Measurements from ENCODE around the gene B3GAT3.
"Not testable (repeated sequence)": the region's sequence is repeated elsewhere in the genome, so short reads cannot be mapped to it uniquely, and the experiment has no call there.

Gene B3GAT3

DNA sequence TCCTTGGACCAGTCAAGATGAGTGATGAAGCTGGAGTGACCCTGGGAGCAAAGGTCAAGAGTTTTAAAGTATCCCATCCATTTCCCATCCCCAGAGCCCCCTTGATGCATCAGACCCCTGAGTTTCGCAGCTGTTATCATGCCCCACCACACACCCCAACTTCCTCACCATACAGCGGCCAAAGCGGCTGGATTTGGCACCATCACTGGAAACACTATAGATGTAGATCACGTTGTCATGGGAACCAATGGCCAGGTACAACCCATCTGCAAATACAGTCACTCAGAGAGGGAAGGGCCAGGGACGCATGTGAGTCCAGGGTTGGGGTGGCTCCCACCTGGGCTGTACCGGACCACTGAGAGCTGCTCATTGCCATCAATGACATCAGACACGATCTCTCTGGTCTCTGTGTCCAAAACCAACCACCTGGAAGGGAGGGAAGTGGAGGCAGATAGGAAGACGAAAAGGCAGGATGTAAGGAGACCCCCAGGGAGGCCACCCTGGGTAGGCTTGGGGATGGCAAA, 17.9 kb downstream of the B3GAT3 start:
- DNase-seq: no peak

DNA sequence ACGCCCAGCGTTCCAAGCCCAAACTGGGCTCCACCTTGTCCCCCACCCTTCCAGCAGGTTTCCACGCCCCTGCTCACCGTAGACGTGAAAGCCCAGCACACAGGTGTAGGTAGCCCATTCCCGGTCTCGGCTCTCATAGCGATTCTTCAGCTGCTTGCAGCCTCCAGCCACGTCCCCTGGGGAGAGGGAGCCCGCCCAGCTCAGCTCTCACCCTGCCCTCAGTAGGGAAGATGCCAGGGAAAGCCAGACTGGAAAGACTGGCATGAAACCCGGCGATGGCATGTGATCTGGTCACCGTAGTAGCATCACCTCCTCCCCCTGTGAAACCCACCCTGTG, 18.7 kb downstream of the B3GAT3 start:
- no peak for DNase-seq

DNA sequence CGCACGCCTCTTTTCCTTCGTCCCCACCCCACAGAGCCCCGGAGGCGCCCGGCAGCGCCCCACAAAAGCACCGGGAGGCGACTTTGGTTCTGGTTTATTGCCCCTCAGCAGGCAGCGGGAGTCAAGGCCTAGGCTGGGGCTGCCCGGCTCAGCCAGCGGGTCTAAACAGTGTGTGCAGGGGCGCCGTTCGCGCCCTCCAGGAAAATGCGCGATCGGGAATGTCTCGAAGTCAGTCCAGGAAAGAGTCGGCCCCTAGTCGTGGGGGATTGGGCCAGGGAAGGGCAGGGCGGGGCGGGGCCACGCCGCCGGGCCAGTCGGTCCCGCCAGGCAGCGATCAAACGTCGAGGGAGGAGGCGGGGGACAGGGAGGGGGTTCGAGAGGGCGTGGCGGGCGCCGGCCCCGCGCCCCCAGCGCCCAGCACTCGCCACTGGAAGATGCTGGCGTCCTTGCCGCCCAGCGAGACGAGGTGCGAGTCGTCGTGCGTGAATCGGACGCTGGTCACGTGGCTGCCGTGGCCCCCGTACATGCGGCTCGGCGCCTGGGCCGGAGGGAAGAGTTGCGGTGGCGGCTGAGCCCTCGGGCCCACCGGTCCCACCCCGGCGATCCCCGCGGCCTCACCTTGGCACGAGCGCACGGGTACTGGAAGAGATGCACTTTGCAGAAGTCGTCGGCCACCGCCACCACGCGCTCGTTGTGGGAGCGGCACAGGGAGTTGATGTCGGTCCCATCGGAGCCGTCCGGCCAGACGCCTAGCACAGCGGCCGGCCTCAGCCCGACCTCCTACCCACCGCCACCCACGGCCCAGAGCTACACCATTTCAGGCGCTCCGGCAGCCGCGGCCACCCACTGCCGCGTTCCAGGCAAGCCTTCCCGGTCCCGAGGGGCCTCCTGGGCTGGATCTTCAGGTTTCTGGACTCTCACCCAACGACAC, 19.4 kb downstream of the B3GAT3 start:
- no peak for DNase-seq

DNA sequence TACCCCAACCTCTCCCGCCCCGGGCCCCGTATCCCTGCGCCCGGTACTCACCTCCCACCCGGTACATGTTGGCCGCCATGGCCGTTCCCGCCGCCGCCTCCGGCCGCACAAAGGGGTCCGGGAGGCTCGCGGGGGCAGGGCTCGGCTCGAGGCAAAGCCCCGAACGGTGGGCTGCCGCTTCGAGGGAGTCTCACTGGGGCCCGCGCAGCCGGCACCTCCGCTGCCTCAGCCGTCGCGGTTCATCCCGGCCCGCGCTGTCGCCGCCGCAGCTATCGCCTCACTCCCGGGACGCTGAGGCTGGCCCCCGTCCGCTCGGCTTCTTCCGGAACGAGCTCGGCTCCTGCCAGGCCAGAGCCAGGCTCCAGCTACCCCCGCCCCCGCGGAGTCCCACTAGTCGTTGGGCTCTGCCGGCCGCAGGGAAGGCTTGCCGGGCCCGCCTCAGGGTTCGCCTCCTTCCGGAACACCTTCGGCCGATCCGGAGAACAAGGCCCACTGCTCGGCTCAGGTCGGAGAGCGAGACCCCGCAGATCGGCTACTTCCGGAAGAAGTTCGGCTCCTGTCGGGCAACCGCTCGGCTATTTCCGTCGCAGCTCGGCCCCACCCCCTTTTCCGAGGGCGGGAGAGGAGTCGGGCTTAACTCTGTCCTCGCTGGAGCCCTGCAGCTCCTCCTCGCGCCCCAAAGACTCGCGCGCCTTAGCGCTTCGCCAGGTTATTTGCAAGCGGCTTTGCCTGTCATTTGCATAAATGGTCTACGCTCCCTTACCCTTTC, 20.2 kb downstream of the B3GAT3 start, which contains the start of gene MTA2:
Gene MTA2, minus strand, starts transcription at position 494 of the 769 bp plus-strand sequence. Its CDS starts 415 bp downstream, at position 79.
- DNase-seq: peak; percentile 94

DNA sequence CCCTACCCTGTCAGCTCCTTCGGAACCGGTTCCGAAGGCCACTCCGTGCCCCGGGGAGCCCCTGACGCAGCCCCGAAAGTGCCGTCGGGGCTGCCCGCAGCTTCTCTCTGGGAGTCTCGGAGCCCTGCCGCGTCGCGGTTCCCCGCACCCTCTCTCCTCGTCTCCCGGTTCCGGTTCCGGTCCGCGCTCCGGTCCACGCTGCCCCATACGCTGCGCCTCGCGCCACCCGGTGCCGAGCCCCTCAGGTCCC, 20.7 kb downstream of the B3GAT3 start:
- no peak for DNase-seq

DNA sequence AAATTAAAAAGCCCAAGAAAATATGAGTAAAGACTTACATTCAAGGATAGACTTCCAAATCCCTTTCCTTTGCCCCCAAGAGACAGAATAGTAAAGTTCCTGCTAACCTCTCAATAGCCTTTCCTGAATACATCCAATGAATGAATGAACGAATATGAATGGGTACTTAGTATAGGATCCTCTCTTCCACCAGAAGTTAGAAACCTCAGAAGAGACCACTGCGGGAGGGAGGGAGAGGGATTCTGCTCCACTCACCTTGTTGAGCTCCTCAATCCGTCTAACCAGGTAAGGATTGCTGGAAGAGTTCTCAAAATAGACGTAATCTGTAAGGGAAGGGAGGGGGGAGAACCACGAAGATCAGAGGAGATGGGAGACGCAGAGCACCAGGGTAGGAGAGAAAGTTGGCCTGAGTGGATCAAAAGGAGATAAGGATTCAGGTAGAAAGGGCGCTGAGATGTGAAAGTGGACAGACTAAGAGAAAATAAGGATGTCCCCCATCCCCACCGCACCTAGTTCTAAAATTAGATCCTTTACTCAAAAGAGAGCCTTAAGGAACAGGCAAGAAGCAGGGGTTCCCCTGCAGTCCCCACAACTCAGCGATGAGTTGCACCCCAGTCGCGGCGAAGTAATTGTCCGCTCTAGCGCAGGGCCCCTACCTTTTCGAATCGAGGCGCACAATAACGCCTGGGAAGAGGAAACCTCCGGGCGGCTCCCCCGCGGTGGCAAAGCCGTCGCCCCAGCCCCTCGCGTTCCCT, 21.2 kb downstream of the B3GAT3 start:
- no peak for DNase-seq

DNA sequence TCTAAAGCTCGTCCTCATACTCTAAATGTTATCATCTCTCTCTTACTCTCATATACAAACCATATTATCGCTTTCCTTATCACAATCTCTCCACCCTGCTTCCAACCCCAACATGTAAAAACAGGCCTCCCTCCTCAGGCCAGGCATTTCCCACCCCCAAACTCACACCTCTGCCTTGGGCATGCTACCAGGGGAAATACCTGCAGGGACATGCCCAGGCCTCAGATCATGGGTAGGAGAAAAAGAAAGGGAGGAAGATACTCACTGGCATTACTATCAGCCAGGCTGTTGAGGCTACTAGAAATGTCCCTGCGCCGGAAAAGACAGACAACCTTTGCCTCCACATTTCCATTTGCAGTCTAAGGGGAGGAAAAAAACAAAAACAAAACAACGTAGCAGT, 21.9 kb downstream of the B3GAT3 start:
- no peak for DNase-seq

DNA sequence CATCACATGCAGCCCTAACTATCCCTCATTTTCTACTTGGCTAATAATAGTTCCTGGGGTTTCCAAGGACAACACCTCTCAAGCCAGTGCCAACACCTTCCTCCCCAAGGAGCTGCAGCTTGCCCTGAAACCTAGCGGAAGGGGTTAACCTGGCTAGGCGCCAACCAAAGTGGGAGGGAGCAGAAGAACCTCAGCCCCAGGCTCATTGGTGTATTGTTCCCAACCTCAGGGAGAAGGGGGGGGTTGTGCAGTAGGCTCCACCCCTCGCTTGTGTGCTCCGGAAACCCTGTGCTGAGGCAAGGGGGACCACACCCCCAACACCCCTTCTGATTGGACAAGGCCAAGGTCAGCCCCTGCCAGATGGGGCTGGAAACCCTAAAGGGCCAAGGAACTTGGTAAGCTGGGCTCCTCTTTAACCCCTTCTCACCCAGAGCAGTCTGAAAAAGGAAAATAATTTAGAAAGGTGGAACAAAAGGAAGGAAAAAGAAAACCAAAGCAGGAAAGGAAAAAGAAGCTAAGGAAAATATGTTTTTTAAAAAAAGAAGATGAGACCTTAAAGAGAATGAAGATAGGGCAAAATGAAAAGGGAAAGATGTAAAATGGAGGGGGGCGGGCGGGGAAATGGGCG, 22.6 kb downstream of the B3GAT3 start:
- DNase-seq: peak; percentile 84

DNA sequence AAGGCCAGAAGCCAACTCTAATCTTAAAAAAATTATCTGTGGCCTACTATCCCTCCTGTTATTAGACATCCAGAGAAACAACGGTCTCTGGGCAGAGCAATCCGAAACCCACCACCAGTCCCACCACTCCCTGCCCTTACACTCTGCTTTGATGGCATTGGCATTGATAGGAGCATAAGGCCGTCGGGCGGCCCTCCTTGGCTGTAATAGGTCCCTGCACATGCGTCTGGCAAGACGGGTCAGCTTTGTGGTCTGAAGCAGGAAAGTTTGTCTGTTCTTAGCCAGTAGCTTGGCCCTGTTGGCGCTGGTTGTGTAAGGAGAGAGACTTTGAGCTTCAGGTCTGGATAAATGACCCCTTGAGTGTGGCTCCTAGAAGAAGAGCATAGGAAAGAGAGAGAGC, 26.7 kb downstream of the B3GAT3 start:
- DNase-seq: no peak

DNA sequence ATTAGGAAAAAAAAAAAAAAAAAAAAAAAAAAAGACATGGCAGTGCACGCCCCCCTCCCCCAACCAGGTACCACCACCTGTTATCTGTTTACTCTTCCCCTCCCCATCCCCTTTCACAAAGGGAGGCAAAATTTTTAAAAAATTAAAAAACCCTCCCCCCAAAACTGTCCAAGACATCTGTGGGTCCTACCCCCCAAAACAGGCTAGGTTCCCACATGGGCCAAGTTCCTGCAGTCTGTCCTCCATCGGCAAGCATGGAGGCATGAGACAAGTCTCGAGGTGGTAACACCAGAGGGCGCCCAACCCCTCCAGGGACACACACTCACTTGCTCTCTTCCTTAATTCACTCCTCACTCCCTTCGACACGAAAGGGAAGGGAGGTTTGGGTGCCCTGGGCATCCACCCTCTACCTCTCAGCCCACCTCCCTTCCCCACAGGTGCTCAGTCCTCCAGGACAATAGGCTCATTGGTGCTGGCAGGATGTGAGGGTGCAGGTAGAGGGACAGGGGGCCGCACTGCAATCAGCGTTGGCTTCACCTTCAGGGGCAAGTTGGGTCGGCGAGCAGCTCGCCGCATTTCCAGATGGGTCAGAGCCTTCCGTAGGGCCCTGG, 28.2 kb downstream of the B3GAT3 start:
- DNase-seq: peak; percentile 28

DNA sequence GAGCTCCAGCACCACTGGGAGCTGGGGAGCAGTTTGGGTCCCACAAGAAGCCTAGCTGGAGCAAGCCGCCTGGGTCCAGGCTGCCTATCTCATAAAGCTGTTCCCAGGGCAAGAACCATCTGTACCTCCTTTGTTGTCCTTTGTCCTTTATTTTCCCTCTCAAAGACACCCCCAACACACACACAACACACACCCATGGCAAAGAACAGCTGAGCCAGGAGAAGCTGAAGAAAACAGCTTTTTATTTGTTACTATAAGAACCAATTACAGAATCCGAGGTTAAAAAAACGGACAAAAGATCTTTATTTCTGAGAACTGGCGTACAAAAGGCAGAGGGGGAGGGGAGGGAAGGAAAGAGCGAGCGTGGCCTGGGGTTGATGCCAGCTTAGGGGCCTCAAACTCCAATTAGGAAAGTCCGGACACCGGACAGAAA, 28.8 kb downstream of the B3GAT3 start:
- no peak for DNase-seq

DNA sequence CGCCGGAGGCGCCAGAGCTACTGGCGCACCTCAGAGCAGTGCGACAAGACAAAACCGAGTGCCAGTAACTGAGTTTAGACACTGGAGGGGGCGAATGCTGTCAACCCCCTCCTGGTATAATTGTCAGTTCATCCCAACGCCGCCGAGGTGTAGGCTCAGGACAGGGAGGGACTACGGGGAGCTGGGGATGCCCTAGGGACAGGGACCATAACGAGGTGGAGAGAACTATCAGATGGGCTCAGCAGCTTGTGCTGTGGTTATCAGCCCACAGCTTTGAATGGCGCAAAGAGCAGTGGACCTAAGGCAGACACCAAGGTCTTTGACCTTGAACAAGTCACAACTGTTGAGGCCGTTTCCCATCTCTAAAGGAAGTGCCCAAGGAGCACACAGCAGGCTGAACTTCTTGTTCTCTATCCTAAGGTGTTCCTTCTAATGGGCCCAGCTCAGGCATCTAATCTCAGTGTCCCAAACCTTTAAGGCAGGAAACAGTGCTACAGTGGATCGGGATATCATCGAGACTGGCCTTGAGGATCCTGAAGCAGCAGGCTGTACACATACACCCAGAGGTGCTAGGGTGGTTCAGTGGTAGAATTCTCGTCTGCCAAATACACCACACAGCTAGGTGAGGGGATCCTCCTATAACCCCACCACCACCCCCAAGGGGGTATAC, 29.5 kb downstream of the B3GAT3 start:
- no peak for DNase-seq

DNA sequence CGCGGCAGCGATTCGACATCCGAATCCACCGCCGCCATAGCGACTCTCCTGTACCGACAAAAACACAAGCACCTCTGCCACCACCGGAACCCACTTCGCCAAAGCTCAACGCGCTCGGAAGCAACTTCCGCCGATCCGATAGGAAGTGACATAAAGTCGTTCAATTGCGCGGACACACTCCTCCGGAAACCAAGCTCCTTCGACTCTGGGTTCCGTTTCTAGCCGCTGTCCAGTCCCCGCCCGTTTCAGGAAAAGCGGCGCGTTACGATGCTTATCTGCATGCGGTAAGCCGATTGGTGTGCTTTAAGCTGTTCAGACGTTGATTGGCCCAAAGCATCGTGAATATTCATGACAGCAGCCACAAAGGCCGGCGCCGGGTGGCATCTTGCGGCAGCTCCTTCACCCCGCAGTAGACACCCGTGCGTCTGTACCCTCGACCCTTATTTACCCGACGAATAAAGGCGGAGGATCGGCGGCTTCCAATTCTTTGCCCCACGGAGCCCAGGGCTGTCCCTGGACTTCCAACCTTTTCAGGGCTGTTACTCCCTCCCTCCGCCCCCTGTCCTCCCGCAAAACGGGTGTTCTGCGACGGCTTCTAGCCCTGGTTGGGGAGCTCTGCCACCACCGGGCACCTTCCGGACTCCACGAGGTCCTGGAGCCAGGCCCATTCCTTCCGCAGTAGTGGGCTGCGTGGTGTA, 30.2 kb downstream of the B3GAT3 start, which contains the start of gene TUT1:
Gene TUT1, minus strand, starts transcription at position 76 of the 698 bp plus-strand sequence. Its CDS starts 38 bp downstream, at position 38.
- DNase-seq: peak; percentile 98

DNA sequence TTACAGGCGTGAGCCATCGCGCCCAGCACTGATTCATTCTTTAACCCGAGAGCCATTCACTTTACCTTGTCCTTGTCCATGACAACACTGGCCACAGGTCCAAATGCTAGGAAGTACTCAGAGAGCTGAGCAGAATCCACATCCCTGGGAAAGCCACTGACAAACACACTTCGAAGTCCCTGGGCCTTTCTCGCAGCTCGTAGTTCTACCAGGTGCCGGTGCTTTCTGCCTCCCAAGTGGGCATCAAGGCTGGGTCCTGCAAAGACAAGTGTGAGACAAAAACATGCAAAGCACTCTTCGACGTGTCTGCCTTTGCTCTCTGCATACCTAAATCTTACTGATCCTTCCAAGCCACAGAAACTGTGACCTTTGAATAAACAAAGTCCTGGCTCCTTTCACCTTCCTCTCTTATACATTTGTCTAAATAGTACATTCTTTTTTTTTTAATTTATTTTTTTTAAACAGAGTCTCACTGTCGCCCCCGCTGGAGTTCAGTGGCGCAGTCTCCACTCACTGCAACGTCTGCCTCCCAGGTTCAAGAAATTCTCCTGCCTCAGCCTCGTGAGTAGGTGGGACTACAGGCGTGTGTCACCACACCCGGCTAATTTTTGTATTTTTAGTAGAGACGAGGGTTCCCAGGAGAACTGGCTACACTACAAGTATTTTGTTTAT, 32.7 kb downstream of the B3GAT3 start:
- no peak for DNase-seq

DNA sequence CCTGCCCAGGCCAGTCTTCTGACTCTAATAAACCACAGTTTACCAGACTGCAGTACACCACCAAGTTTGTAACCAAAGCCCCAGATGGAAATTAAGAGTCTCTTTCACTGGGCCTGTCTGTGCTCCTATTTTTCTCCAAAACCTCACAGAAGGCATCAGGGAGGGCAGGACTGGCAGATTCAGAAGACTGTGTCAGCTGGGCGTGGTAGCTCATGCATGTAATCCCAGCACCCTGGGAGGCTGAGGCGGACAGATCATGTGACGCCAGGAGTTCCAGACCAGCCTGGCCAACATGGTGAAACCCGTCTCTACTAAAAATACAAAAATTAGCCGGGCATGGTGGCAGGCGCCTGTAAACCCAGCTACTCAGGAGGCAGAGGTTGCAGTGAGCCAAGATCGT, 36.4 kb downstream of the B3GAT3 start:
- DNase-seq: not testable (repeated sequence)

DNA sequence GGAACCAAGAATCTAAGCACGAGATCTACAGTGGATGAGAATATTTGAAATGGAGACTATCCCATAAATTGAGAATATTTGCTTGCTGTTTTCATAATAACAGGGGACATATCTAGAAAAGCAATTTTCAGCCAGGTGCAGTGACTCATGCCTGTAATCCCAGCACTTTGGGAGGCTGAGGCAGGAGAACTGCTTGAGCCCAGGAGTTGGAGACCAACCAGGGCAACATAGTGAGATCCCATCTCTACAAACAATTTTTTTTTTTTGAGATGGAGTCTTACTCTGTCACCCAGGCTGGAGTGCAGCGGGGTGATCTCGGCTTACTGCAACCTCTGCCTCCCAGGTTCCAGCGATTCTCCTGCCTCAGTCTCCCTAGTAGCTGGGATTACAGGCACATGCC, 40.1 kb downstream of the B3GAT3 start:
- not testable (repeated sequence) for DNase-seq

DNA sequence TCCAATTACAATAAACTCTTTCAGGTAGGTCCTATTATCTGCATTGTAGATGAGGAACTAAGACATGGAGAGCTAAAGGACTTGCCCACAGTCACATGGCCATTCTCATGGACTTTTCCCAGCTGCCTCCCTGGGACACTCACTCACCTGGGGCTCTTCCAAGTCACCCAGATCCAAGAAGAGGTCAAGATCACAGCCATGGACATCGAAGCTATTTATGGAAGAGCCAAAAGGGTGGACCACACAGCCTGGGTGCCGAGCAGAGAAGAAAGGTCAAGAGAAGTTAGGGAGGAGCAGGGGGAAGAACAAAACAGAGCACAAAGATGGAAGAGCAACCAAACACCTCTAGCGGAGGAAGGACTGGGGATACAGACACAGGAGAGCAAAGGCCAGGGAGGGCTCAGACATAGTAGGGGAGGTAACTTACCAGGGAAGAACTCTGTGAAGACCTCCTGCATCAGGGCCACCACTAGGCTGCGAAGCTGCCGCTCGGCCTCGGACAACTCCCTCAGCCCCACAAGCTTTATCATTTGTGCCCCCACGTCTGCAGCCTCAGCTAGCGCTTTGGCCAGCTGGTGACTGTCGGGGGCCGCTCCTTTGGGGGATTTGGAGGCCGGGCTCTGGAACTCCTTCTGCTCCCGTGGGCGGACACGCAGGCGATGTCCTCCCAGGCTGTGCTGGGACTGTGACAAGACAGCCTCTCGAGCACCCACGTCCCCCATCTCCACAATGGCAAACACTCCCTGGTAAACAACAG, 40.6 kb downstream of the B3GAT3 start:
- no peak for DNase-seq

DNA sequence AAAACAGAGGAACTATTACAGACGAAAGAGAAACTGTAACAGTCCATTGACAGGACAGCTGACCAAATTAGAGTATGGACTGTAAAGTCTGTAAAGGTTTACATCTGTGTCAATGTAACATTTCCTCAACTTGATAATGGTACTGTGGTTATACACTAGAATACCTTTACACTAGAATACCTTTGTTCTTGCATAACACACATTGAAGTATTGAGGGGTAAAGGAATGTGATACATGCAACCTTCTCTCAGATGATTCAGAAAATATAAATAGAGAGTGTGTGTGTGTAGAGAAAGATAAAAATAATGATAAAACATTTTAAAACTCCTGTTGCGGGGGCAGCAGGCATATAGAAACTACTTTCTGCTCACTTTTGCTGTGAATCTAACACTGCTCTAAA, 42.5 kb downstream of the B3GAT3 start:
- no peak for DNase-seq

DNA sequence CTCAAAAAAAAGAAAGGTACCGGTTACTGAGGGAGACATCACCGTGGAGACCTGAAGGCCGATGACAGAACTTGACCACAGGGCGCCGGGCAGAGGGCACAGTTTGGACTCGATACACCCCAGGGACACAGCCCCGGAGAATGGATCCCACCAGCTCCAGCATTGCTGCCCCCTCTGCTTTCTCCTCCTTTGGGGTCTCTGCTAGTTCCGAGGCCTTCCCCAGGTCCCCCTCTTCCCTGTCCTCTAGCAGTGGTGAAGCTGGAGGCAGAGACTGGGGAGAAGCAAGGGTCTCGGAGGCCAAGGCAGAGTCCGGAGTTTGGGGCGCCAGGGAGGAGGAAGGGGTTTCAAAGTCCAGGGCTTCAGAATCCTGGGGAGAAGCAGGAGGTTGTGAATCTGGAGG, 43.2 kb downstream of the B3GAT3 start:
- no peak for DNase-seq
